Measurements from ENCODE around the gene MRGPRE.
"Not testable (repeated sequence)": the region's sequence is repeated elsewhere in the genome, so short reads cannot be mapped to it uniquely, and the experiment has no call there.

The MRGPRE gene, protein sequence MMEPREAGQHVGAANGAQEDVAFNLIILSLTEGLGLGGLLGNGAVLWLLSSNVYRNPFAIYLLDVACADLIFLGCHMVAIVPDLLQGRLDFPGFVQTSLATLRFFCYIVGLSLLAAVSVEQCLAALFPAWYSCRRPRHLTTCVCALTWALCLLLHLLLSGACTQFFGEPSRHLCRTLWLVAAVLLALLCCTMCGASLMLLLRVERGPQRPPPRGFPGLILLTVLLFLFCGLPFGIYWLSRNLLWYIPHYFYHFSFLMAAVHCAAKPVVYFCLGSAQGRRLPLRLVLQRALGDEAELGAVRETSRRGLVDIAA

GRCh38 chr11:3231851-3232744, at the start of gene MRGPRE:
Gene MRGPRE (minus strand): TSS chr11:3232417. CDS start chr11:3228799, 3,618 bp downstream.
- H3K9me3 ChIP-seq (ENCODE audit: insufficient read depth, low read length) = no peaks in the 10 kb centered on the region
- no peak within 1 kb of the TSS for H3K9ac ChIP-seq (ENCODE audit: low read length)
- TF ChIP-seq EZH2phosphoT487 (conservative IDR thresholded peaks at IDR 0.05; ENCODE audit: low read length) = no peak
- no peak for TF ChIP-seq CTCF (IDR thresholded peaks at IDR 0.05; ENCODE audit: insufficient read depth, low read length, poor library complexity, severe bottlenecking)
- no peaks in the 10 kb centered on the region for H3K27me3 ChIP-seq (ENCODE audit: low read length)
- no peak within 1 kb of the TSS for H3K4me3 ChIP-seq (ENCODE audit: insufficient read depth, low read length, poor library complexity, severe bottlenecking)
- H3K27ac ChIP-seq (ENCODE audit: low read depth, low read length) = no peak within 1 kb of the TSS
- no peak within 1 kb of the TSS for H2AFZ ChIP-seq (ENCODE audit: low read depth, low read length, severe bottlenecking)
- no peaks in the 10 kb centered on the region for H3K79me2 ChIP-seq (ENCODE audit: insufficient read depth, low read length)
- no peaks in the 10 kb centered on the region for H3F3A ChIP-seq (ENCODE audit: insufficient read depth)
- H4K20me1 ChIP-seq (ENCODE audit: low read depth, low read length) = no peaks in the 10 kb centered on the region
- no peak within 1 kb of the TSS for H3K4me2 ChIP-seq (ENCODE audit: low read depth, low read length, poor library complexity, severe bottlenecking)
- no peaks in the 10 kb centered on the region for H3K36me3 ChIP-seq (ENCODE audit: low read length)
- no peaks in the 10 kb centered on the region for H3K9me2 ChIP-seq (replicated peaks; ENCODE audit: insufficient read depth, low read length)

GRCh38 chr11:3281146-3281545, 48.9 kb upstream of the MRGPRE start:
- H3K4me3 ChIP-seq (ENCODE audit: insufficient read depth, low read length, poor library complexity, severe bottlenecking); H4K20me1 ChIP-seq (ENCODE audit: low read depth, low read length); H3K27ac ChIP-seq (ENCODE audit: low read depth, low read length): not testable (repeated sequence)

DNA sequence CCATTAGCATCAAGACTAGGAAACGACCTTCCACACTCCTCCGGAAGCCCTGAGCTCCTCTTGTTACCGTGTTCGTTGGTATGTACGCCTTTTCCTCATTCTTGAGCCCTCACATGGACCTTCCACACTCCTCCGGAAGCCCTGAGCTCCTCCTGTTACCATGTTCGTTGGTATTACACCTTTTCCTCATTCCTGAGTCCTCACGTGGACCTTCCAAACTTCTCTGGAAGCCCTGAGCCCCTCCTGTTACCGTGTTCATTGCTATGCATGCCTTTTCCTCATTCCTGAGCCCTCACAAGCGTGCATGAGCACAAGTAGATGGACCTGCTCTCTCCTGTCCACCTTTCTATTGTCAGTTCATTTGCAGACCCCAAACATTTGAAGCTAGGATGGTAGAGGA, 48.4 kb upstream of the MRGPRE start:
- not testable (repeated sequence) for H3K9me2 ChIP-seq (replicated peaks; ENCODE audit: insufficient read depth, low read length); H3K4me3 ChIP-seq (ENCODE audit: insufficient read depth, low read length, poor library complexity, severe bottlenecking); H3F3A ChIP-seq (ENCODE audit: insufficient read depth)

More at GRCh38 chr11:3281146-3281545, 48.9 kb upstream of the MRGPRE start:
- H3K9ac ChIP-seq (ENCODE audit: low read length); H3K9me2 ChIP-seq (replicated peaks; ENCODE audit: insufficient read depth, low read length); H2AFZ ChIP-seq (ENCODE audit: low read depth, low read length, severe bottlenecking); H3K9me3 ChIP-seq (ENCODE audit: insufficient read depth, low read length); H3F3A ChIP-seq (ENCODE audit: insufficient read depth); H3K4me2 ChIP-seq (ENCODE audit: low read depth, low read length, poor library complexity, severe bottlenecking); H3K27me3 ChIP-seq (ENCODE audit: low read length); H3K36me3 ChIP-seq (ENCODE audit: low read length); H3K79me2 ChIP-seq (ENCODE audit: insufficient read depth, low read length): not testable (repeated sequence)

DNA sequence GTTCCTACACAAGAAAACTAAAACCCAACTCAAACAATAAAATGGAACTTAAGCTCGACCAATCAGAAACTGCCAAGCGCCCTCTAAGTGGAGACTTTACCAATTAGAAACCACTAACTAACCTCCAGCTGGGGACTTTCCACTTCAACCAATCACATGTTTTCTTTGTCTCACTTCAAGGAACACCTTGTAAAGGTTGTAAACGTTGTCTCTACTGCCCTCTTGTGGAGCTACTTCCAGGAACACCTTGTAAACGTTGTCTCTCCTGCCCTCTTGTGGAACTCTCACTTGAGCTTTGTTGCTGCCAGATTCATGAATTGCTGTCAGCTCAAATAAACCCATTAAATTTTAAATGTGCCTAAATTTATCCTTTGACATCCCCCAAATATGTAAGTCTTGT, 46.7 kb upstream of the MRGPRE start:
- H3K9ac ChIP-seq (ENCODE audit: low read length); H3F3A ChIP-seq (ENCODE audit: insufficient read depth); H3K27me3 ChIP-seq (ENCODE audit: low read length); H3K79me2 ChIP-seq (ENCODE audit: insufficient read depth, low read length); H3K4me3 ChIP-seq (ENCODE audit: insufficient read depth, low read length, poor library complexity, severe bottlenecking); H3K27ac ChIP-seq (ENCODE audit: low read depth, low read length); H3K9me3 ChIP-seq (ENCODE audit: insufficient read depth, low read length); H4K20me1 ChIP-seq (ENCODE audit: low read depth, low read length); H3K9me2 ChIP-seq (replicated peaks; ENCODE audit: insufficient read depth, low read length); H2AFZ ChIP-seq (ENCODE audit: low read depth, low read length, severe bottlenecking); H3K4me2 ChIP-seq (ENCODE audit: low read depth, low read length, poor library complexity, severe bottlenecking); H3K36me3 ChIP-seq (ENCODE audit: low read length): not testable (repeated sequence)

More for the DNA sequence above, 48.4 kb upstream of the MRGPRE start:
- H3K9me3 ChIP-seq (ENCODE audit: insufficient read depth, low read length); H3K9ac ChIP-seq (ENCODE audit: low read length); H3K36me3 ChIP-seq (ENCODE audit: low read length); H4K20me1 ChIP-seq (ENCODE audit: low read depth, low read length); H3K4me2 ChIP-seq (ENCODE audit: low read depth, low read length, poor library complexity, severe bottlenecking); H3K79me2 ChIP-seq (ENCODE audit: insufficient read depth, low read length); H3K27ac ChIP-seq (ENCODE audit: low read depth, low read length); H3K27me3 ChIP-seq (ENCODE audit: low read length); H2AFZ ChIP-seq (ENCODE audit: low read depth, low read length, severe bottlenecking): not testable (repeated sequence)

DNA sequence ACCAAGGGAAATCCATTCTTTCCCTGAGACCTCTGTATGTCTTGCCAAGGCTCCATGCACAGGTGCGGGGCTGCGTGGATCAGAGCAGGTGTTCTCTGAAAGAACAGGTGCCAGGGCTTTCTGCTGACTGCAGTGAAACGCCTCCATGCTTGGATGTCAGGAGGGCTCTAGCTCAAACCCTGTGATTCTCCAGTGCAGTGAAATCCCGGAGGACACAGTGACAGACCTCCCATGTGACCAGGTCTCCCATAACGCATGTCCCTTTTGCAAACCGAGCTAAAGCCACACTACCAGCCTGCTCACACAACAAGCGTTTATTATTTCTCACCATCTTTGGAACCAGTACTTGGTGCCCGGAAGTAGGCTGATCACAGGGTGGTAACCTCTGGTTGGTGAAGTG, 41.4 kb upstream of the MRGPRE start:
- H2AFZ ChIP-seq (ENCODE audit: low read depth, low read length, severe bottlenecking); H4K20me1 ChIP-seq (ENCODE audit: low read depth, low read length); H3K9ac ChIP-seq (ENCODE audit: low read length); H3K27me3 ChIP-seq (ENCODE audit: low read length); H3K9me2 ChIP-seq (replicated peaks; ENCODE audit: insufficient read depth, low read length); H3K27ac ChIP-seq (ENCODE audit: low read depth, low read length); H3F3A ChIP-seq (ENCODE audit: insufficient read depth); H3K36me3 ChIP-seq (ENCODE audit: low read length); H3K79me2 ChIP-seq (ENCODE audit: insufficient read depth, low read length); H3K4me3 ChIP-seq (ENCODE audit: insufficient read depth, low read length, poor library complexity, severe bottlenecking); H3K4me2 ChIP-seq (ENCODE audit: low read depth, low read length, poor library complexity, severe bottlenecking); H3K9me3 ChIP-seq (ENCODE audit: insufficient read depth, low read length): not testable (repeated sequence)

DNA sequence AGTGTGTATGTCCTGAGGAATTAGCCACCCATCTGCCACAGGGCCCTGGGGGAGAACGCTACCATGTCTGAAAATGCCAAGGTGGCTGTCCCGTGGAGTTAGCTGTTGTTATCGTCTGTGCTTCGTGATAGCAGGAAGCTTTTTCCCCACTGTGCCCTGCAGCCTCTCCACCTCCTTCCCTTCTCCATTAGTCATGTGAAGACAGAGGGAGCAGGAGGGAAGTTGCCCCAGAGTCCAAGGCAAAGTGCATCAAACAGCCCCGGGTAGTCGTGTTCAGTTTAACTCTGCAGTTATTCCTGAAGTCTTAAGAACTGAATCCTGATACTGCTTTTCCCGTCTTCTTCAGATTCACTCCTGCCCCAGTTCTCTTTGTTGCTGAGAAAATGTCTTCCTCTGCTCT, 30.3 kb upstream of the MRGPRE start:
- not testable (repeated sequence) for H3K9me2 ChIP-seq (replicated peaks; ENCODE audit: insufficient read depth, low read length); H3K79me2 ChIP-seq (ENCODE audit: insufficient read depth, low read length); H3K27me3 ChIP-seq (ENCODE audit: low read length); H3F3A ChIP-seq (ENCODE audit: insufficient read depth); H3K36me3 ChIP-seq (ENCODE audit: low read length); H3K9ac ChIP-seq (ENCODE audit: low read length); H3K9me3 ChIP-seq (ENCODE audit: insufficient read depth, low read length); H3K4me3 ChIP-seq (ENCODE audit: insufficient read depth, low read length, poor library complexity, severe bottlenecking); H2AFZ ChIP-seq (ENCODE audit: low read depth, low read length, severe bottlenecking); H4K20me1 ChIP-seq (ENCODE audit: low read depth, low read length); H3K4me2 ChIP-seq (ENCODE audit: low read depth, low read length, poor library complexity, severe bottlenecking); H3K27ac ChIP-seq (ENCODE audit: low read depth, low read length)

GRCh38 chr11:3261831-3262230, 29.6 kb upstream of the MRGPRE start:
- H3K27me3 ChIP-seq (ENCODE audit: low read length); H3F3A ChIP-seq (ENCODE audit: insufficient read depth); H3K4me2 ChIP-seq (ENCODE audit: low read depth, low read length, poor library complexity, severe bottlenecking); H2AFZ ChIP-seq (ENCODE audit: low read depth, low read length, severe bottlenecking); H3K79me2 ChIP-seq (ENCODE audit: insufficient read depth, low read length); H3K36me3 ChIP-seq (ENCODE audit: low read length); H3K9me2 ChIP-seq (replicated peaks; ENCODE audit: insufficient read depth, low read length); H3K4me3 ChIP-seq (ENCODE audit: insufficient read depth, low read length, poor library complexity, severe bottlenecking); H3K9ac ChIP-seq (ENCODE audit: low read length); H3K27ac ChIP-seq (ENCODE audit: low read depth, low read length); H3K9me3 ChIP-seq (ENCODE audit: insufficient read depth, low read length); H4K20me1 ChIP-seq (ENCODE audit: low read depth, low read length): not testable (repeated sequence)

Data from SU-DHL-6 (cell line).